CD14-positive monocyte (primary cell): ENCODE data around the gene DENND1A. TPM values are rescaled to one million over a fixed set of nuclear protein-coding genes. Genes with fewer than 3 reads are reported as not detected.

Experiments
- DNase-seq, 3 donors: peaks; one replicate each; pipeline ENCODE4 v3.0.0-alpha.2; 2011 to 2022
- H2AFZ ChIP-seq: 2 replicates; pipeline ENCODE4 v1.6.0; 2012; ENCODE audit warnings: mild to moderate bottlenecking, low read depth, low read length, inconsistent platforms; ENCODE audit not compliant: insufficient read depth, poor library complexity, severe bottlenecking
- H3K27ac ChIP-seq, 2 donors: 1 replicate in 1 of 2; 2 replicates in 1 of 2; pipeline ENCODE4 v1.5.1; 2012 to 2013; ENCODE audit warnings: low read length in 2 of 2, control low read depth in 1 of 2, inconsistent platforms in 1 of 2, low read depth in 1 of 2, mild to moderate bottlenecking in 1 of 2
- H3K27me3 ChIP-seq, 2 donors: one replicate each; pipeline versions ENCODE4 v1.6.0 to v1.6.1; 2011 to 2013; ENCODE audit warnings: low read length in 2 of 2; ENCODE audit not compliant: control insufficient read depth in 2 of 2, insufficient read depth in 2 of 2
- H3K36me3 ChIP-seq, 2 donors: replicated peaks in 1 of 2; 1 replicate in 1 of 2; 2 replicates in 1 of 2; pipeline versions ENCODE4 v1.5.1 to v1.6.1; 2012 to 2013; ENCODE audit warnings: low read length in 2 of 2, control low read depth in 1 of 2, inconsistent platforms in 1 of 2, mild to moderate bottlenecking in 1 of 2; ENCODE audit not compliant: insufficient read depth in 2 of 2, control insufficient read depth in 1 of 2
- H3K4me1 ChIP-seq, 2 donors: 1 replicate in 1 of 2; 2 replicates in 1 of 2; pipeline versions ENCODE4 v1.5.1 to v1.6.1; 2012 to 2013; ENCODE audit warnings: low read length in 2 of 2, control low read depth in 1 of 2, inconsistent platforms in 1 of 2, mild to moderate bottlenecking in 1 of 2, moderate library complexity in 1 of 2; ENCODE audit not compliant: insufficient read depth in 2 of 2, control insufficient read depth in 1 of 2
- H3K4me2 ChIP-seq: replicated peaks from 2 replicates; pipeline ENCODE3; 2012; ENCODE audit warnings: low read length, moderate library complexity, mild to moderate bottlenecking; ENCODE audit not compliant: poor library complexity, severe bottlenecking; ENCODE audit errors: extremely low read depth
- H3K4me3 ChIP-seq, 3 experiments: fragments of 200-600 bp in 1 of 3; sonication (generic) in 1 of 3; replicated peaks in 1 of 3; 1 replicate in 2 of 3; 2 replicates in 1 of 3; pipeline ENCODE4 v1.5.1; 2011 to 2013; ENCODE audit warnings: low read length in 3 of 3, mild to moderate bottlenecking in 3 of 3, control low read depth in 2 of 3, low read depth in 2 of 3, inconsistent platforms in 1 of 3, moderate library complexity in 1 of 3
- H3K79me2 ChIP-seq: 2 replicates; pipeline ENCODE4 v1.6.0; 2012; ENCODE audit warnings: mild to moderate bottlenecking, control low read depth, inconsistent platforms, low read length, moderate library complexity; ENCODE audit not compliant: insufficient read depth
- H3K9ac ChIP-seq: 2 replicates; pipeline ENCODE4 v1.6.0; 2017; ENCODE audit warnings: low read length, mild to moderate bottlenecking; ENCODE audit not compliant: insufficient read depth, poor library complexity, severe bottlenecking
- H3K9me3 ChIP-seq, 2 donors: replicated peaks in 1 of 2; 1 replicate in 1 of 2; 2 replicates in 1 of 2; pipeline versions ENCODE4 v1.5.1 to v1.6.1; 2012 to 2013; ENCODE audit warnings: low read length in 2 of 2, control low read depth in 1 of 2; ENCODE audit not compliant: control insufficient read depth in 1 of 2, insufficient read depth in 1 of 2
- H4K20me1 ChIP-seq: 2 replicates; pipeline ENCODE4 v1.6.0; 2012; ENCODE audit warnings: mild to moderate bottlenecking, low read length, control low read depth, moderate library complexity; ENCODE audit not compliant: insufficient read depth
- H3K27ac Mint-ChIP-seq, 7 donors: one replicate each; pipeline ENCODE4 v1.8.0; 2020; ENCODE audit warnings: mild to moderate bottlenecking in 7 of 7, mixed read lengths in 7 of 7, moderate library complexity in 6 of 7, inconsistent platforms in 2 of 7
- H3K27me3 Mint-ChIP-seq, 3 donors: one replicate each; pipeline ENCODE4 v1.8.0; 2021 to 2022; ENCODE audit warnings: low read depth in 3 of 3, mild to moderate bottlenecking in 3 of 3, mixed read lengths in 3 of 3, moderate library complexity in 3 of 3, inconsistent platforms in 1 of 3
- H3K36me3 Mint-ChIP-seq, 2 donors: one replicate each; pipeline ENCODE4 v1.8.0; 2020; ENCODE audit warnings: mixed read lengths in 2 of 2, inconsistent platforms in 1 of 2, mild to moderate bottlenecking in 1 of 2
- H3K4me1 Mint-ChIP-seq: one replicate; pipeline ENCODE4 v1.8.0; 2020; ENCODE audit warnings: mild to moderate bottlenecking, mixed read lengths
- H3K4me3 Mint-ChIP-seq, 2 donors: one replicate each; pipeline ENCODE4 v1.8.0; 2020; ENCODE audit warnings: mild to moderate bottlenecking in 2 of 2, mixed read lengths in 2 of 2, moderate library complexity in 1 of 2
- H3K9me3 Mint-ChIP-seq, 7 donors: one replicate each; pipeline ENCODE4 v1.8.0; 2020 to 2022; ENCODE audit warnings: mixed read lengths in 7 of 7, mild to moderate bottlenecking in 6 of 7, moderate library complexity in 6 of 7, inconsistent platforms in 2 of 7
- CTCF ChIP-seq: fragments of 200-600 bp; IDR thresholded peaks from one replicate; pipeline ENCODE4 v1.8.0; 2022; ENCODE audit warnings: antibody characterized with exemption, mild to moderate bottlenecking
- WGBS: methylation state at CpG from one replicate; pipeline ENCODE4 v1.1.5; 2013; ENCODE audit warnings: missing lambda C conversion rate; ENCODE audit not compliant: insufficient coverage; 5-methylcytosine and 5-hydroxymethylcytosine counted together
- intact Hi-C, 2 donors: fragments of 100-400 bp; cut with micrococcal nuclease; formaldehyde crosslinking; loops; one replicate each; pipeline versions ENCODE4 v1.15.0 to v1.15.1; 2023
- polyA plus RNA-seq, 3 donors: library from polyadenylated mRNA; depleted of rRNA in 1 of 3; unstranded in 2 of 3; stranded (reverse) in 1 of 3; fragments of 300-500 nt in 2 of 3; fragments of >200 nt in 1 of 3; fragmentation: Illumina TruSeq in 2 of 3; gene quantifications; 1 replicate in 2 of 3; 2 replicates in 1 of 3; pipeline ENCODE4 v1.2.3, GENCODE V29; 2012 to 2021

Gene DENND1A
- polyA plus RNA-seq, 3 donors: 24.8 to 73.0 (median 29.4) TPM

GRCh38 chr9:123864251-123864650, 65.7 kb downstream of the DENND1A start:
- H4K20me1 ChIP-seq: peaks cover 45% of the 10 kb centered on the region
- Mint-ChIP-seq H3K36me3 (peaks cover 0 to 2% of the 10 kb centered on the region in 2 donors), H3K27me3 (peaks cover 0 to 2% (median 0%) of the 10 kb centered on the region in 3 donors), H3K4me1 (peaks cover 81% of the 10 kb centered on the region), H3K27ac (peak overlapping the region in 5 of 7 donors; percentile 46 to 74 (median 54)), H3K4me3 (no peak overlapping the region), H3K9me3 (peaks cover 0 to 8% (median 0%) of the 10 kb centered on the region in 7 donors)
- intact Hi-C loops: no loop called here
- WGBS: 93% methylated on average over 3 of the region's 9 CpGs
- TF ChIP-seq CTCF: no peak
- H3K4me1 ChIP-seq: peaks cover 73 to 88% of the 10 kb centered on the region in 2 donors
- no peak for DNase-seq
- no peaks in the 10 kb centered on the region for H3K9me3 ChIP-seq
- H2AFZ ChIP-seq: no peak overlapping the region
- peaks cover 86% of the 10 kb centered on the region for H3K79me2 ChIP-seq
- peak overlapping the region in 1 of 3 experiments; percentile 60 for H3K4me3 ChIP-seq
- H3K9ac ChIP-seq: no peak overlapping the region
- no peaks in the 10 kb centered on the region for H3K36me3 ChIP-seq
- H3K27ac ChIP-seq: peak overlapping the region in 1 of 2 donors; percentile 78
- H3K27me3 ChIP-seq: no peaks in the 10 kb centered on the region
- H3K4me2 ChIP-seq: no peak overlapping the region

- peaks cover 78% of the 10 kb centered on the region for H3K4me1 Mint-ChIP-seq
- Histone ChIP-seq H3K4me2 (no peak overlapping the region), H3K79me2 (peaks cover 86% of the 10 kb centered on the region), H3K36me3 (peaks cover 0 to 7% of the 10 kb centered on the region in 2 donors), H3K27me3 (no peaks in the 10 kb centered on the region), H2AFZ (no peak overlapping the region), H3K4me3 (no peak overlapping the region), H3K9me3 (no peaks in the 10 kb centered on the region), H3K27ac (peak overlapping the region in 1 of 2 donors; percentile 55), H3K9ac (no peak overlapping the region), H4K20me1 (peaks cover 54% of the 10 kb centered on the region), H3K4me1 (peaks cover 65 to 79% of the 10 kb centered on the region in 2 donors)
- WGBS: no CpG with 5 or more reads among the region's 5 CpGs
- peaks cover 0 to 2% (median 0%) of the 10 kb centered on the region in 3 donors for H3K27me3 Mint-ChIP-seq
- intact Hi-C loops: no loop called here
- no peak for DNase-seq
- H3K4me3 Mint-ChIP-seq: no peak overlapping the region
- TF ChIP-seq CTCF: no peak
- H3K27ac Mint-ChIP-seq: peak overlapping the region in 4 of 7 donors; percentile 18 to 52 (median 48)
- peaks cover 0 to 8% (median 0%) of the 10 kb centered on the region in 7 donors for H3K9me3 Mint-ChIP-seq
- H3K36me3 Mint-ChIP-seq: peaks cover 4 to 5% of the 10 kb centered on the region in 2 donors
These were observed 66.6 kb downstream of the DENND1A start for GRCh38 chr9:123863164-123863855.
